DMS53 treated with DMSO at 0.1 percent for 48 hours (cell line): ENCODE results near the gene MKX.

Experiments
- DNase-seq: peaks from one replicate; lab custom pipeline; 2025; ENCODE audit not compliant: unreplicated experiment; lab: John Stamatoyannopoulos, UW

Gene MKX

DNA sequence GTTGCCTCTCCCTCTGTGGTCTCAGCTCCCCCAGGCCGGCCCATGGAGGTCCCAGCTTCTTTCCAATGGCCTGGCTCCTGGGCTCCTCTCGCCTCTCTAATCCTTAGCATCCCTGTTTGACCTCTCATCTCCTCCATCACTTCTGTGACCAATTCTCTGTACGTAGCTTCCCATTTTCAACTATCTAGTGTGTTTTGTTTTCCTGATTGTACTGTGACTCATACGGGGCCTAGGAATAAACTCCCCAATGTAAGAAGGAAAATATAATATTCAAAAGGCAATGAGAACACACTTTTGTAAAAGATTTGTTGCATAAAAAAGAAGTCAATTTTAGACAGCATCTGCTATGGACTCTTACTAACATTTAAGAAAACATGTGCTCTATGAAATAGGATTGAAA lies 90.3 kb downstream of the MKX start:
- no peak for DNase-seq

DNA sequence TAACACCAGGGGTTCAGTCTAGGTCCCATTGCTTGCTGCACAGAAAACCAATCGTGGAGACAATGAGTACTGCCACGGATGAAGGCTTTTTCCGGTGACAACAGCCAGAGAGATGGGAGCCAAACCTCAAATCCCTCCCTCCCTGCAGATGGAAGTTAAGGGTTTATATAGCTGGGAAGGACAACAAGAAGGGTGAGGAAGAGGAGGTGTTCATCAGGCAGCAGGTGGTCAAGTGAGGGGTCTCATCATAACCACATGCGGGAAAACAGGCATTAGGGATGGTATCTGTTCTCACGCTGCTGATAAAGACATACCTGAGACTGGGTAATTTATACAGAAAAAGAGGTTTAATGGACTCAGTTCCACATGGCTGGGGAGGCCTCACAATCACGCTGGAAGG lies 91.3 kb downstream of the MKX start:
- no peak for DNase-seq

DNA sequence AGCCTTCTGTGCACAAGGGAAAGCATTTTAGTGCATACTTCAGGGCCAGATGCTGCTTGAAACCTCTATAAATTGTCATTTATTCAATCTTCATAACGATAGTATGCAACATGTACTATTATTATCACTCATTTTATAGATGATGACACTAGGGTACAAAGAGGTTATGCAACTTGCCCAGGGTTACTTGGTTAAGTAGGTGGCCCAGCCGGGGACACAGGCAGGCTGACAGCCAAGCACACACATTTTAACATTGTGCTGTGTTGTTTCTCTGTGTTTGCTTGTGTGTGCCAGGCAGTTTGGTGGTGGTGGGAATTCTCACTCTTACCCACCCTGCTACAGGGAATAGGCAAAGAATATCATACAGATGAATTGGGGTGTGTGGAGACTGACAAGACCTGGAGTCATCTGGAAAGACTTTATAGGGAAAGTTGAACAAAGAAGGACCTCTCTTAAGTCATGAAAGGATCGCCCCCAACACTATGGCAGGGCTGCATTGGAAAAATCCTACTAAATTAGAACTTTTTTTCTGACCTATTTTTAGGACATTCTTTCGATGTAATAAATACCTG lies 98.9 kb downstream of the MKX start:
- DNase-seq: no peak

DNA sequence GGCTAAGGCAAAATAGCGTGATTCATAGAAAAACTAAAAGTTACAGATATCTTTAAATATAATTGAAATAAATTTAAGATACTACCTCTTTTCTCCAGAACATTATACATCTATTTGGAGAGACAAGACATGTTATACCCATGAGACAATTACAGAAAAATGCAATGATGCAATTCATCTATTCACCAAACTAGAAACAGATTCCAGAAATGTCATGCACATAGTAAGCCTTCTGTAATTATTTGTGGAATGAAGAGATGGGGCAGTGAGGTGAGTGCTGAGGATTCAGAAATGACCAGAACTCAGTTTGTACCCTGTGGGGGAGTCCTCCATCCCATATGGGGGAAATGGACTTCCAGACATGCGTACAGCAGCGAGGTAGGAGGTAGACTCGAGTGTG lies 99.4 kb downstream of the MKX start:
- DNase-seq: no peak

DNA sequence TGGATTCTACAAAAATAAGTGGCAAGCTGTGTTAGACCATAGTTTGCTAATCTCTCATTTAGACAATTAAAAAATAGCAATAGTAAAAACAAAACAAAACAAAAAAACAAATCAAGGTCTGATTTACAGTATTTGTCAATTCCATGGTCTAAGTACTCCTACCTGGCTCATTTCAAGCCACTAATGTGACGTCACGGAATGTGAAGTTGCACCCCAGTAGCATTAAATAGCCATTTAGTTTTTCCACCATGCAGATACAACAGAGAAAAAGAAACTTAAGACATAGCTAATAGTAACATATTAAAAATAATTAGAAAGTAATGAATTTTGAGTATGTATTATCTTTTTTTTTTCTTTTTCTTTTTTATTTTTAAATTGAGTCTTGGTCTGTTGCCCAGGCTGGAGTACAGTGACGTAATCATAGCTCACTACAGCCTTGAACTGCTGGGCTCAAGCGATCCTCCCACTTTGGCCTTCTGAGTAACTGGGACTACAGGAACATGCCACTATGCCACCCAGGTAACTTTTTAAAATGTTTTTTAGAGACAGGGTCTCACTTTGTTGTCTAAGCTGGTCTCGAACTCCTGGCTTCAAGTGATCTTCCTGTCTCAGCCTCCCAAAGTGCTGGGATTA lies 101.2 kb downstream of the MKX start:
- no peak for DNase-seq

DNA sequence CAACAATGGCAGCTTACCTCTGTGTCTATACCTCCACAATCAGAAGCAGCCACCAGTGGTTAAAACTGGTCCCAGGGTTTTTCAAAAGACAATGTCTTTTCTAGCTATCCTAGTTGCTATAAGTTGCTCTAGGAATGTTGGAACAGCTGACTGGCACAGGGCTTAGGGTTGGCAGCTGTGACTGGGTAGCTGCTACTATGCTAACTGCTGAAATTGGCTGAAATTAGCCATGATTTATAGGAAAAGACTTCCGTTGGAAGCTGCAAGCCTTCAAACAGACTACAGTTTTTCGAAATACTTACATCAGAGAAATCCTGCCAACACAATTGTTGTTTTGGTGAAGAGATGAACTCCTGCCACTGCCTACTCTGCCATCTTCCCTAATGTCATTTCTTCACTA lies 102.3 kb downstream of the MKX start:
- DNase-seq: no peak

DNA sequence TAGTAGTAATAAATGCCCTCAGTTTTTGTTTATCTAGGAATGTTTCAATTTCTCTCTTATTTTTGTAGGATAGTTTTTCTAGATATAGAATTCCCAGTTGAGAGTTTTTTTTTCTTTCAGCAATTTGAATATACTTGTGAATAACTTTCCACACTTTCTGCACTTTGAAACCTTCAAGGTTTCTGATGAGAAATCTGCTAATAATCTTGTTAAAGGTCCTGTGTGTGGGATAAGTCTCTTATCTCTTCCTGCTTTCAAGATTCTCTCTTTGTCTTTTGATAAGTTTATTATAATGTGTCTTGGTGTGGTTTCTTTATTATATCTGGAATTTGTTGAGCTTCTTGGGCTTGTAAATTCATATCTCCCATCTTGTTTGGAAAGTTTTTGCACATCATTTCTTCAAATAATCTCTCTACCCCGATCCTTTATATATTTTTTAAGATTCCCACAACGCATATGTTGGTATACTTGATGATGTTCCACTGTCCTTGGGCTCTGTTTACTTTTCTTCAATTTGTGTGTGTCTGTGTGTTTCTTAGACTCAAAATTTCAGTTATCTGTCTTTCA lies 103.5 kb downstream of the MKX start:
- no peak for DNase-seq

DNA sequence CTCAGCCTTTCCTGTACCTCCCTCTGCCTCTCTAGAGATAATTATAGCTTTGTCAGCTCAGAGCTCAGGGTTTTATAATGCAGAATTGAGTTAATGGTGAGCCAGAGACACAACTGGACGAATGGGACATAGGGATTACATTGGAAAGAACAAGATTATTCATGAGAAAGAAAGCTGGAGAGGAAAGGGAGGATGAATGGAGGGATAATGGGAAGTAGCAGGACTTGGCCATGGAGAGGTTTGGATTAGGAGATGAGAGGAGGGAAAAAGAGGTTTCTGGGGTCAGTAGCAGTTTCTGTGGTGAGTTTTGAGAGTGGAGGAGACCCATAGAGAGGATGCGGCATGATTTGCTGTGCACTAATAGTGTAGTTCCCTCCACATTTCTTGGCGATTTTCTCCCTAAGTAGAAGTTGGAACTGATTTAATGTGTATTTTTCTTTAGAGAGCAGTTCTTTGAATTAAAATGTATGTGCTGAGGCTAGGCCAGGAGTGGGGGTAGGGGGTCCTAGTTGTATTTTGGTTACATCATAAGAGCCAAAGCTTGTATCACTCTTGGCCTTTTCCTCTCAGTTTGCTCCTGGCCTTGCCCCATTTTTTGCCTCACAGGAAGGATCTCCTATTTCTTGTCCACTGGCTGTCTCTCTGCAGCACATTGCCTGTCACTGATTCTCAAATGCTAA lies 107.4 kb downstream of the MKX start:
- no peak for DNase-seq

DNA sequence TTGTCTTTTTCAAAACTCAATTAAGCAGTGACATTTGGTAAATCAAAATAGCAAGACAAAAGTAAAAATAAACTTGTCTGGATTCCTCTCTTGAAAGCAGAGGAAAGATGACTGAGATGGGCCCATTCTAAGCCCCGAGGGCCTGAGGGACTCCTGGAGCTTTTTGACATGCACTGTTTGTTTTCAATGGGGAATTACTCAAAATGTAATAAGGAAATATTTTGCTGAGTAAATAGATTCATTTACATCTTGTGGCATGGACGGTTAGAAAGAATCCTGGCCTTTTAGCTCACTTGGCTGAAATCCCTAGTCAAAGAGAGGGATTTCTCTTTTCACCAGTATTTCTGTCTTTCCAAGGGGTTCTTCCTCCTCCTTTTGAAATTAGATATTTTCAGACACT lies 108.0 kb downstream of the MKX start:
- no peak for DNase-seq

DNA sequence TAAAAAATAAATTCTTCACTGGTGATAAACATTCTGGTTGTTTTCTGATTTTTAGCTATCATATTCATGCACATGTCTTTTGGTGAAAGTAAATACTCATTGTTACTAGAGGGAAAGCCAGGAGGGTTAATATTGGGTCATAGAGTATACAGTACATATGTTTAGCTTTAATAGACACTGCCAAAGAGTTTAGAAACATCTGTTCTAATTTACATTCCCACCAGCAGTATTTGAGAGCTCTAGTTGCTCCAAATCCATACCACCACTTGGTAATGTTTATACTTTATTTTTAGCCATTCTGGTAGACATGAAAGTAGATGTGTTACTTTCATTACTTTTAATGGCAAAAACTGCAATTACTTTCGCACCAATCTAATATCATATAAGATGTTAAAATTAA lies 108.8 kb downstream of the MKX start:
- DNase-seq: no peak

DNA sequence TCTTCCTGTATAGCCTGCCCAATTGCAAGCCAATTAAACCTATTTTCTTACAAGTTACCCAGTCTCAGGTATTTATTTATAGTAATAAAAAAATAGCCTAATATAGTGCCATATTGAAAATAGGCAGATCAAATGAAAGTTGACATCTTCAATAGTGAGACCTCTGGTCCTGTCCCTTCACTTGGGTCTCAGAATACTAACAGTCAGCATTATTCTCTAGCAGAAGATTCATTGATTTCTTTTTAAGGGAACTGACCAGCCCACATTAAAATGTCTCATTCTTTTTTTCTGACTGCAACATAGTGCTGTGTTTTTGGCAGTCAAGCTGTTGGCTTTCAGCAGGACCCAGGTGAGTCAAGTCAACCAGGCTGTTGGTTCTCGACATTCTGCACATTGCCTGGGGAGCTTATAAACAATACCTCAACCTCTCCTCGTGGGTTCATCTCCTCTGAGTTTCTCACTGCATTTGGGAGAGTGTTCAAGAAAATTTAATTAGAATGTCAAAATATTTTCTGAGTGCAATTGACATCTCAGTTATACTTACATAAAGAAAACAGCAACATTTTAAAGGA lies 109.8 kb downstream of the MKX start:
- DNase-seq: no peak

DNA sequence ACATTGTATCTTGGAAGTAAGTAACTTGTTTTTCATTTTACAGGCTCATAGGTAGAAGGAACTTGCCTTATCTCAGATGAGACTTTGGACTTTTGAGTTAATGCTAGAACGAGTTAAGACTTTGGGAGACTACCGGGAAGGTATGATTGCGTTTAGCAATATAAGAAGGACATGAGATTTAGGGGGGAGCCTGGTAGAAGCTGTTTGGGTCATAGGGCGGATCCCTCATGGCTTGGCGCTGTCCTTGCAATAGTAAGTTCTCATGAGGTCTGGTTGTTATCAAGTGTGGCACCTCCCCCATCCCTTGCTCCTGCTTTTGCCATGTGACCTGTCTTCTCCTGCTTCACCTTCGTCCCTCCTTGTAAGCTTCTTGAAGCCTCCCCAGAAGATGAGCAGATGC lies 110.3 kb downstream of the MKX start:
- DNase-seq: no peak

DNA sequence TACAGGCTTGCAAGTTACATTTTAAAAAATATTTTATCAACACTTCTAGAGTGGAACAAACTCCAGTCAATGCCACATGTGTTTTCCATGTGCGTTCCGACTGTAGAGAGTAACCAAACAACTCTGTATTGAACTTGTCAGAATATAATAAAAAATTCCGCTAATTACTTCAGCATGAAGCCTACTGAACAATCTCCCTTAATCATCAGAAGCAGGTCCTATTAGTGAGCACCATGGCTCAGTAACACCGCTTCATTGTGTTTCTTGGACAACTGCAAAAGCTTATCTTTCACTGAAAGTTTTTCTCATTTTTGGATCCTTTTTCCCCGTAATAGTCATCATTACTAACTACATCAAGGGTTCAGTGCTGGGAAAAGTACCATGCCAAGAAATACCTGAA lies 117.0 kb downstream of the MKX start:
- no peak for DNase-seq

DNA sequence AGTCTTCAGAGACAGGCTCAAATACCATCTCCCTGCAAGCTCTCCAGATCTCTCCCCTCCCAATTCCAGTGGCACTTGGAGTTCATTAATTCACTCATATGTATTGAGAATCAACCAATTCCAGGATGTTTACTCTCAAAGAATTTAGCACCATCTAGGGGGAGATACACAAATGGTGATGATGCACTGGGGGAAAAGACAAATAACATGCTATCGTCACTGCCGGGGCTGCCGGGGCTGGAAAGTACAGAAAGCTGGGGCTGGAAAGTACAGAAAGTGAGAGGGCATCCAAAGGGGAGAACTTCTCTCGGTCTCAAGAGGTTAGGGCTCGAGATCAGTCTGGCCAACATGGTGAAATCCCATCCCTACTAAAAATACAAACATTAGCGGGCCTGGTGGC lies 118.7 kb downstream of the MKX start:
- no peak for DNase-seq

DNA sequence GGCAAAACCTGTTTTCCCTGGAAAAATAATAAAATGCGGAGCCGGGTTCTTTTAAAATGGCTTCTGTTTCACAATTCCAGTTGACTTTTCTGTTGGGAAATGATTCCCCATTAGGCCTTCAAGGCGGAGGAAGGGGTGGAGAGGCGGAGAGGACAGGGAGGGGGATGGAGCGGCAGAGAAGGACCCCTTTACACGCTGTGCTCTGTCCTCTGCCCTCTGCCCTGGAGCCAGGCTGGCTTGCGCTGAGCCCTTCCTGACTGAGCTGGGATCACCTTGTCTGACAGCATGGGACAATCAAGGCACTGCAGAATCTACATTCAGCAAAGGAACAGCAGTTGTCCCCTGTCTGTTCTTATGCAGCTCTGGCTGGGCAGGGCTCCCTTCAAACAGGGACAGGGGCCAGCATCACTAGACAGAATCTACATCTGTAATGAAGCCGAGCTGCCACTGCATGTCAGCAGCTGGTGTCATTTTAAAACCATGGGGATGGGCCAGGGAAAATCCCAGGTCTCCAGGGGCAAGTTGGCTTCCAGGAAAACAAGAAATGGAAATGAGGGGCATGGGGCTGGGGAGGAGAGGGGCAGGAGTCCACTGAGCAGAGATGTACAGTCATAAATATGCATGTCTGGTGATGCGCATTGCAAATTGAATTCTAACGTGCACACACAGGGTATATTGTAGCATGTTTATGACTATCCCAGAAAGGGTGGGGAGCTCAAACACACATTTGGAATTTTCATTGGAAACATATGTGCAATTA lies 120.0 kb downstream of the MKX start:
- no peak for DNase-seq

DNA sequence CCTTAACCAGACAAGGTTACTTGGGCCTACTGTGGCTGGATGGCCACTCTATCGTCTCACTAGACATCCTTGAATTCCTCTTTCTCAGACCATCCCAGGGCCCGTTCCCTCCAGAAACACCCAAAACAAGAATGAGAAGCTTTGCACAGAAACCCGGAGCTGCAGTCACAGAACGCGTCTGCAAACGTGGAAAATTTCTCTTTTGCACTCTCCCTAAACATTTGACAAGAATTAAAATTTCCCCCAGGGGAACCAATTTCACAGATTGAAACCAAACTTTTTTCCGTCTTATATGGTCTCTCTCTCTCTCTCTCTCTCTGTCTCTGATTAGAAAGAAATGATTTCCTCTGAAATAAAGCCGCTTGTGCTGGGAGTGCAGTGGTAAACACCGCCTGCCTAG lies 120.7 kb downstream of the MKX start:
- no peak for DNase-seq
